ENCODE results near the gene EMC10.

EMC10 gene

DNA sequence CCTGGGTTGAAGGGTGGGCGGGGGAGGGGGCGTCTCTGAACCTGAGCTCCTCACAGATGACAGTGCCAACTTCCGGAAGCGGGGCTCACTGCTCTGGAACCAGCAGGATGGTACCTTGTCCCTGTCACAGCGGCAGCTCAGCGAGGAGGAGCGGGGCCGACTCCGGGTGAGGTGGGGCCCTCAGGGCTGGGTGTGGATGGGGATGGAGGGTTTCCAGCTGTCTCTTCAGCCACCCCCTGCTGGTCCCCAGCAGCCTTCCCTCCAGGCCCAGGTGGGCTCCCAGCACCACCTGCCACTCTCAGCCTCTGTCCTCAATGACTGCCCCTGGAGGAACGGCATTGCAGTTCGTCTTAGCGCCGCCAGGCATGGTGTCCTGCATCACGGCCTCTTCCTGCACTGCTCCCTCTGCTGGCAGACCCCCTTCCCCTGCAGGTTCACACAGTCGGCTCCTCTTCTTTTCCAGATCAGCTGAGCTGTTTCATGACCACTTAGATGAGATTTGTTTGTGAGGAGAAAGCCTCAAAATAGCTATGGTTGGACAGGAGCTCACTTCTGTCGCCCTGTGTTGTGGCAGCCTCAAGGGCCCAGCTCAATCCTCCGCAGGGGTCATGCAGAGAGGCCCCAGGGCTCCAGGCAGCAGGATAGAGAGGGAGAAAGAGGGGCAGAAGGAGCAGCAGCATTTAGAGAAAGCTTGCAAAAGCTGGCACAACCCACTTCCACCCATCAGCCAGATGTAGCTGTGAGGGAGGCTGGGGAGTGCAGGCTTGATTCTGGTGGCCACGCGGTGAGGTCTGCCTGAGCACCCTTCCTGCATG, 2.8 kb downstream of the EMC10 start:
- peak in 1 of 3 experiments; percentile 25 for DNase-seq (ENCODE audit: low read depth in 3 of 3)

GRCh38 chr19:50479761-50480251, 3.5 kb downstream of the EMC10 start:
- no peak for DNase-seq (ENCODE audit: low read depth in 3 of 3)

- no peak for DNase-seq (ENCODE audit: low read depth in 3 of 3)
Measured at GRCh38 chr19:50480281-50481111, 4.2 kb downstream of the EMC10 start.

- DNase-seq (ENCODE audit: low read depth in 3 of 3) = no peak
Measured at GRCh38 chr19:50481351-50482149, 5.2 kb downstream of the EMC10 start.

- no peak for DNase-seq (ENCODE audit: low read depth in 3 of 3)
Measured at GRCh38 chr19:50482271-50482855, 6.1 kb downstream of the EMC10 start.

DNA sequence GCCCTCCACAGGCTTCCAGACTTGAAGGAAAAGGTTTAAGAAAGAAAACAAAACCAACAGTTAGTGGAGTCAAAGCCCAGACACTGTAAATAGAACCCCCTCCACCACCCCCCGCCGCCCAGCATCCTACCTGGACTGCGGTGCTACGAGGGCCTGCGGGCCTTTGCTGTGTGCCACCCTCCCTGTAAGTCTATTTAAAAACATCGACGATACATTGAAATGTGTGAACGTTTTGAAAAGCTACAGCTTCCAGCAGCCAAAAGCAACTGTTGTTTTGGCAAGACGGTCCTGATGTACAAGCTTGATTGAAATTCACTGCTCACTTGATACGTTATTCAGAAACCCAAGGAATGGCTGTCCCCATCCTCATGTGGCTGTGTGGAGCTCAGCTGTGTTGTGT, 6.6 kb downstream of the EMC10 start:
- DNase-seq (ENCODE audit: low read depth in 3 of 3) = no peak

DNA sequence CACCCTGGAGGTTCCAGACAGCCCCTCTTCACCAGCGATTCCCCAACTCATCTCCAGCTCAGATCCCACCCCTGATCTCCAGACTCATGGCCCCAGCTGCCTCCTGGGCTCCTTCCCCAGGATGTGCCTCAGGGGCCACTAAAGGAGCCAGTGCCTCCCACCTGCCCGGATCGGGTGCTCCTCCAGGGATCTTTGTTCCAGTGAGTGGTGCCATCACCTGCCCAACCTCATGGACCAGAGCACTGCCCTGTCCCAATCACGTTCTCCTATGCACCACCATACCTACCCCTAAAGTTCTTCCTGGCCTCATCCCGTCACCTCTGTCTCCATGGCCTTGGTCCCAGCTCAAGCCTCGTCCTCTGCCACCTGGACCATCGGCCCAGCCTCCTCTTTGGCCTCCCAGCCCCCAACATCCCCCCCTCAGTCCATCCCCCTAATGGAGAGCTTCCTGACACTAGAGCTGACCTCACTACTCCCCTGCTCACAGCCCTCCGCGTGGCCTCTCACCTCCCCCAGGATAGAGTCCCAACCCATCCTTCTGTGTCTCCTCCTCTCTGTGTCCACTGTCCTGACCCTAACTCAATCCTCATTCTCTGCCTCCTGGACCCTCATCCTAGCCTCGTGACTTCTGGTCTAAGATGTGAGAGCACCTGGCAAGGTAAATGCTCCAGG, 9.1 kb downstream of the EMC10 start:
- DNase-seq (ENCODE audit: low read depth in 3 of 3) = no peak

GRCh38 chr19:50486823-50487515, 10.7 kb downstream of the EMC10 start:
- peak; percentile 35 to 66 (median 46) for DNase-seq (ENCODE audit: low read depth in 3 of 3)

- DNase-seq (ENCODE audit: low read depth in 3 of 3) = no peak
Measured at GRCh38 chr19:50488389-50489194, 12.3 kb downstream of the EMC10 start.

GRCh38 chr19:50489461-50490011, 13.2 kb downstream of the EMC10 start:
- no peak for DNase-seq (ENCODE audit: low read depth in 3 of 3)

DNA sequence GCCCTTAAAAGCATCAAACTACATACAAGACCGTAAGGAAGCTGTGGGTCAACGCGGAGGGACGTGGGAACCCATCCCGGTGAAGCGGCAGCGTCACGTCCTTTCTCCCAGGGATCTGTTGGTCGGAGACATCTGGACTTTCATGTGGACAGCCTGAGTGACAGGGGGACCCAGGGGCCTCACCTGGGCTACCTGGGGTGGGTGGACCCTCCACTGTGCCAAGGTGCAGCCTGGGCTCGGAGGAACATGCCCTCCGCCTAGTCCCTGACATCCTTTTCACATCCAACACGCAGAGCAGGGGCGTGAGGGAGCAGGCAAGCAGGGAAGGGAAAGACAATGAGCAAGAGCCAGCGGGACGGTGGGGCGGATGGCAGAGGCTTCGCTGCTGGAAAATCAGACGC, 14.1 kb downstream of the EMC10 start:
- no peak for DNase-seq (ENCODE audit: low read depth in 3 of 3)

DNA sequence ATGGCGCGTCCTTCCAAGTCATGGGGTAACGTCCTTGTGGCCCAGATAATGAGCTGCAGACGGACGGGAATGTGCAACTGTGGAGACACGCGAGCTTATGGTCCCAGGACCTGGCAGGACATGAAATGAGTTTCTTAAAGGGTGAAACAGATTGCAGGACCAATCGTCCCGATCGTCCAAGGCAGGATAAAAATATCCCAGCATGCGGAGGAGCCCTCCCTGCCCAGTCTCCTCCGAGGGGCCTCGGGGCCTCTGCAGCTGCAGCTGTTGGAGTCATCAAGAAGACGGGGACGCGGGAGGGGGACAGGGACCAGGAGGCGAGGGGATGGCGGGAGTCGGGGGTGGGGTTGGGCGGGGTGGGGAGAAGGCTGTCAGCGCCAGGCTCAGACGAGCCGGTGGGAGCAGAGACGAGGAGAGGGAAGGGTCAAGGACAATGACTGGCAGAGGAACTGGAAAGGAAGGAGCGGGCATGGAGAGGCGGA, 14.7 kb downstream of the EMC10 start:
- DNase-seq (ENCODE audit: low read depth in 3 of 3) = no peak

GRCh38 chr19:50492303-50493052, 16.2 kb downstream of the EMC10 start:
- peak in 2 of 3 experiments; percentile 22 to 26 for DNase-seq (ENCODE audit: low read depth in 3 of 3)

DNA sequence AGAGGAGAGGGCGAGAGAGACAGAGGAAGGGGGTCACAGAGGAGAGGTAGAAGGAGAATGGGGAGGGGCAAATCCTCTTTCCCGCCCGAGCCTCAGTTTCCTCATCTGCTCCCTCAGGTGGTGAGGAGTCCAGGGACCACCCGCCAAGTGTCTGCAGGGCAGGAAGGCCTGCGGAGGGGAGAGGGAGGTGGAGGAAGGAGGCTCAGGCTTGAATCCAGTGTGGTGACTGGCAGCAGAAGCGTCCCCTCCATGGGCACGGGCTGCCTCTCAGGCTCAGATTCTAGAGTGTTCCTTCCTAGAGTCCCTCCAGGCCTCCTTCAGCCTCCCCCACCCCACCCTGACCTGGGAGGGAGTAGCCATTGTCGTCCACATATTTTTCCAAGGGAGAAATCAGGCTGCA, 16.9 kb downstream of the EMC10 start:
- no peak for DNase-seq (ENCODE audit: low read depth in 3 of 3)

DNA sequence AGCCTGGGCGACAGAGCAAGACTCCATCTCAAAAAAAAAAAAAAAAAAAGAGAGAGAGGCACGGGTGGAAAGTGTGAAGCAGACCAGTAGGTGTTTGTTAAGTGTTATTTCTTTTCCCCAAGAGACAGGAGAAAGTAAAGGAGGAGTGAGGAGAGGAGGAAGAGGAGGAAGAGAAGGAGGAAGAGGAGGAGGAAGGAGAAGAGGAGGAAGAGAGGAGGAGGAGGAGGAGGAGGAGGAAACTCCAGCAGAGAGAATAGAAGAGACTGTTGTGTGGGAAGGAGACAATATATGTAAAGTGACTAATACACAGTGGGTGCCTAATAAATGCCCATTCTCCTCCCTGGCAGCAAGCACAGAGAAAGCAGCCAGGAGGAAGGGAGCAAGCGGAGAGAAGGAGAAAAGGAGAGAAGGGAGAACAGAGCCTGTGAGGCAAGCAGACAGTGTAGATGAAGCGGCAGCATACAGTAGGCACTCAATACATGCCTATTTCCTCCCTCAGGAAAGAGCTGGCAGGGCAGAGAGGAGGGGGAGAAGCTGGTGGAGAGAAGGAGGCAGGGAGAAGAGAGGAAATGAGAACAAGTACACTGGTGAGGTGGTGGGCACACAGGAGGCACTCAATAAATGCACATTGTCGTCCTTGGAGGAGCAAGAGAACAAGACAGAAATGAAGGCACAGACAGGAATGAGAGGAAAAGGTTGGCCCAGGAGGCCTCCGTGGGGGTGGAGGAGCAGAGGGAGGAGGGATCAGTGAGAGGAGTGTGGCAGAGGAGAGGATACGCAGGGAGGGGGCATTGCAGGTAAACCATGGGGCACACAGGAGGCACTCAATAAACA, 18.1 kb downstream of the EMC10 start:
- no peak for DNase-seq (ENCODE audit: low read depth in 3 of 3)

- DNase-seq (ENCODE audit: low read depth in 3 of 3) = no peak
Measured at GRCh38 chr19:50495020-50495531, 18.8 kb downstream of the EMC10 start.
